A172 (cell line): Measurements from ENCODE around the gene OLFM2. TPM values are rescaled to one million over a fixed set of nuclear protein-coding genes. Genes with fewer than 3 reads are reported as not detected.
"Not testable (repeated sequence)": the region's sequence is repeated elsewhere in the genome, so short reads cannot be mapped to it uniquely, and the experiment has no call there.

Source experiments
- DNase-seq: peaks from one replicate; pipeline ENCODE4 v3.0.0-alpha.2; 2015; ENCODE audit warnings: low spot score
- total RNA-seq: library from RNA; depleted of rRNA; stranded (reverse); fragments of >200 nt; shearing (Covaris generic); gene quantifications from 2 replicates; pipeline ENCODE4 v1.2.3, GENCODE V29; 2014

The OLFM2 gene
- total RNA-seq, 1 experiment from 2014 or later: 2.2 TPM

- no peak for DNase-seq
Observed at GRCh38 chr19:9861503-9861902, 74.8 kb downstream of the OLFM2 start.

GRCh38 chr19:9860407-9860806 lies 75.9 kb downstream of the OLFM2 start:
- DNase-seq: no peak

GRCh38 chr19:9858766-9859165 lies 77.5 kb downstream of the OLFM2 start:
- no peak for DNase-seq

- no peak for DNase-seq
Observed at GRCh38 chr19:9857920-9858746, 78.2 kb downstream of the OLFM2 start.

GRCh38 chr19:9857076-9857721 lies 79.1 kb downstream of the OLFM2 start:
- DNase-seq: no peak

- DNase-seq: no peak
Observed at GRCh38 chr19:9856609-9857008, 79.7 kb downstream of the OLFM2 start.

GRCh38 chr19:9854282-9854846 lies 82.0 kb downstream of the OLFM2 start:
- no peak for DNase-seq

GRCh38 chr19:9850235-9850959 lies 85.9 kb downstream of the OLFM2 start:
- no peak for DNase-seq

GRCh38 chr19:9849791-9850190 lies 86.5 kb downstream of the OLFM2 start:
- no peak for DNase-seq

- DNase-seq: no peak
Observed at GRCh38 chr19:9848762-9849161, 87.6 kb downstream of the OLFM2 start.

- DNase-seq: no peak
Observed at GRCh38 chr19:9848060-9848459, 88.3 kb downstream of the OLFM2 start.

GRCh38 chr19:9847087-9847671 lies 89.1 kb downstream of the OLFM2 start:
- peak; percentile 75 for DNase-seq

GRCh38 chr19:9843626-9844273 lies 92.6 kb downstream of the OLFM2 start:
- DNase-seq: not testable (repeated sequence)

GRCh38 chr19:9842834-9843625 lies 93.3 kb downstream of the OLFM2 start:
- DNase-seq: no peak

GRCh38 chr19:9839415-9839814 lies 96.9 kb downstream of the OLFM2 start:
- DNase-seq: no peak

GRCh38 chr19:9838324-9838723 lies 98.0 kb downstream of the OLFM2 start:
- DNase-seq: no peak

- peak; percentile 27 for DNase-seq
Observed at GRCh38 chr19:9836021-9836420, 100.3 kb downstream of the OLFM2 start.

GRCh38 chr19:9835507-9835949 lies 100.8 kb downstream of the OLFM2 start:
- DNase-seq: no peak

GRCh38 chr19:9834726-9835506 lies 101.4 kb downstream of the OLFM2 start, which contains the start of gene PIN1:
Gene PIN1 (plus strand): TSS chr19:9835318. CDS start chr19:9835345, 27 bp downstream.
- DNase-seq: peak; percentile 99
